GM18499 (cell line): ENCODE data around the gene WDR20.
"Not testable (repeated sequence)": the region's sequence is repeated elsewhere in the genome, so short reads cannot be mapped to it uniquely, and the experiment has no call there.

Experiments used
- ATAC-seq: cut with Tn5 transposase; IDR thresholded peaks from one replicate; pipeline ENCODE4 v1.9.1; 2021; ENCODE audit warnings: moderate number of reproducible peaks; ENCODE audit not compliant: insufficient read depth, unreplicated experiment

WDR20 gene

DNA sequence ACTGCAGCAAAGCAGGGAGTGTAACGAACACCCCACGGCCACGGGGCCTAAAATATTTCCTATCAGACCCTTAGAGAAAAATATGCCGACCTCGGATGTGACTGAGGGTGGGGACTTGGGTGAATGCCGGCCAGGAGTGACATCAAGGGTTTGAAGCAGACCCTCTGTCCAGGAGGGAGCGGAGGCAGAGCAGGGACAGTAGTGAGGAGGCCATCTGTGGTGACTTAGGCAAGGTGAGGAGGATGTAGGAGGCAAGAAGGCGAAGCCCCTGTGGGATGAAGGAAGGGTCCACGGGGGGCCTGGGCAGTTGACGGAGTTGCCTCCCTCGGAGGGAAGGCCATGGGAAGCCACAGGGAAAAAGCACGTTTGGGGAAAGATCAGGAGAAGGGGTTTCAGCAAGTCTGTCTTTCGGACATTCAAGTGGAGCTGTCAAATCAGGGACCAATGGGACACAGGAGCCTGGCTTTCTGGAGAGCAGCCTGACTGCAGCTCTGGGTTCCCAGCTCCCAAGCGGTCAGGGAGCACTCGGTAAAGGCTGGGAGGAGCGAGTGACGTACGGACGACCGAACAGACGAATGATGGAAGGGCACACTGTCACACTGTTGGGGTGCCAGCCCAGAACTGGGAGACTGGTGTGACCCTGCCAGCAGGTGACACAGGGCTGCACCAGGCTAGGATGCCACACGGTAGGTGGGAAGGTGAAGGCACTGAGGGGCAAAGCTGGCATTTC, 90.9 kb downstream of the WDR20 start:
- no peak for ATAC-seq

DNA sequence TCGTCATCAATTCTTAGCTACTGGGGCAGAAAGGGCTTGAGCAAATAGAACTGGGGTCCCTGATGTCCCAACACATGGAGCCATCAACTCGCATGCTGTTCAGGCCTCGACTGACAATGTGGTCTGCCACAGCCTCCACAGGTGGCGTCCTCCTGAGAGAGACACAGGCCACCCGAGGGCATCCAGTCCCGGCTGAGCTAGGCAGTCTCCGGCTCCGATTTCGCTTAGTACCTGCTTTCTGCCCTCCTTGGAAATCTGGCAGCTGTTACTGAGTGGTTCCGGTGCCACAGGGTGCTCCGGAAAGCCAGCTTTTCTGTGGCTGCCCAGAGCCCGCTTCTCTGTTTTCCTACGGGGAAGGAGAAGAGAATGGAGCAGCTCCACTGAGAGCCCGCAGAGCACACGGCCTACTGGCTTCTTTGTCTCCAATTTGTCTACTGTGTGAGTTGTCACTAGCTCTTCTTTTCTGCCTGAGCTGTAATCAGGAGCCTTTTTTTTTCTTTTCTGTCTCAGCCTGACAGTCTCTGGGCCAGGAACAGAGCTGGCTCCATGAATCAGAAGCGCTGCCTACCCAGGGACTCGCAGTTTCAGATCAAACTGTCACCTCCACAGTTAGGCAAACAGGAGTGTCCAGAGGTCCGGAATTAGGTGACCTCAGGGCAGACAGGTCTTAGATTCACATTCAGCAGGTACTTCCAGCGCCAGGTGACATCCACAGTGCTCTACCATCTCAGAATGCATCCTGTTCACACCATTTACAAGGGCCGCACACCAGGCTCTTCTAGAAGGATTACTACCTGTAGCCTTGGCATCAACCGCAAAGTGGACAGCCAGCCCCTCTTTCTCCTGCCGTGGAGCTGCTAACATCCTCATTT, 92.0 kb downstream of the WDR20 start:
- no peak for ATAC-seq

- ATAC-seq: no peak
Observed at GRCh38 chr14:102232348-102232625, 92.6 kb downstream of the WDR20 start.

DNA sequence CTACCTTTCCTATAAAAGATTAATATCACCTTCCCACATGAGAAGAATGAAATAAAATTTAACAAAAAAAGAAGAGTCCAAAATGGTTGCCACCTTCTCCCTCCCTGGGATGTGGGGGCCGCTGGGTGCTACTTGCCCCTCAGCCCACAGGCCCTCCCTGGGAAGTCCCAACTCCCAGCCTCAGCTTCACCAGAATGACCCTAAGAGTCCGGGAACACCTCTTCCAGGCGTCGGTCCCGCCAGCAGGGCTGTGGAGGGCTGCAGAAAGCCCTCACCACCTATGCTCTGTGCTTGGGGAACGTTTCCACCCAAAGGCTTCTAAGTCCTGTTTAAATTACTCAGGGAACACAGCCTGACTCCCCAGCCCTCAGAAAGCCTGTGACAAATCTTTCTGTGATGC, 93.4 kb downstream of the WDR20 start:
- ATAC-seq: no peak

- ATAC-seq: no peak
Observed at GRCh38 chr14:102234331-102235264, 94.9 kb downstream of the WDR20 start.

DNA sequence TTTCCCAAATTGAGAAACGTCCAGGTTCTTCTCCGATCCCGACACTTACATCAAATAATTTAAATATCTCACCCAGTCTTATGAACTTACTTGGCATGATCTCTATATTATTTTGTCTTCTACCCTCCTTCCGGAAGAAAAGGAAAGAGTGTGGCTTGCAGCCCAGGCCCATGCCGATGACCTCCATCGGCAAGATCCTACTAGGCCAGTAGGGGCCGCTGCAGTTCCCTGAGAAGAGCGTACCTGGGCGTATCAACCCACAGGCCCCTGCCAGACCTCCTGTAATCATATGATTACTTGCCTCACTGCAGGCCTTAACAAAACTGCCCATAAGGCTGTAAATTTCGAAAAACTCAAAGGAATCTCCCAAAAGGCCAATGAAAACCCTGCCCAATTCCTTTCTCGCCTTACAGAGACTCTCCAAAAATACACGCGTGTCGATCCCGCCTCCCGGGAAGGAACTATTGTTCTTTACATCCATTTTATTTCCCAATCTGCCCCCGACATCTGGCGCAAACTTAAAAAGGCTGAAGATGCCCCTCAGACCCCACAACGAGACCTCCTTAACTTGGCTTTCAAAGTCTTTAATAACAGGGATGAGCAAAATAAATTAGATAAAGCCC, 95.7 kb downstream of the WDR20 start:
- no peak for ATAC-seq

- no peak for ATAC-seq
Observed at GRCh38 chr14:102236026-102236425, 96.3 kb downstream of the WDR20 start.

DNA sequence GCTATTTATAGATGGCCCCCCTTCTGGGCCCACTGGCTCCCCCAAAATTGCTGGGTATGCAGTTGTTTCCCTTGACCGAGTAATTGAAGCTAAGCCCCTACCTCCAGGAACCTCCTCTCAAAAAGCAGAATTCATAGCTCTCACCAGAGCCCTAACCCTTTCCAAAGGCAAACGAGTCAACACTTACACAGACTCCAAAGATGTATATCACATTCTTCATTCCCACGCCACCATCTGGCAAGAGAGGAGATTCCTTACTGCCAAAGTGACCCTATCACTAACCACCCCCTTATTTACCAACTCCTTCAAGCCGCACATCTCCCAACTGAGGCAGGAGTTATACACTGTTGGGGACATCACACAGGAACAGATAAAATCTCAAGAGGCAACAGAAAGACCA, 98.4 kb downstream of the WDR20 start:
- ATAC-seq: no peak

GRCh38 chr14:102238766-102239165, 99.1 kb downstream of the WDR20 start:
- no peak for ATAC-seq

DNA sequence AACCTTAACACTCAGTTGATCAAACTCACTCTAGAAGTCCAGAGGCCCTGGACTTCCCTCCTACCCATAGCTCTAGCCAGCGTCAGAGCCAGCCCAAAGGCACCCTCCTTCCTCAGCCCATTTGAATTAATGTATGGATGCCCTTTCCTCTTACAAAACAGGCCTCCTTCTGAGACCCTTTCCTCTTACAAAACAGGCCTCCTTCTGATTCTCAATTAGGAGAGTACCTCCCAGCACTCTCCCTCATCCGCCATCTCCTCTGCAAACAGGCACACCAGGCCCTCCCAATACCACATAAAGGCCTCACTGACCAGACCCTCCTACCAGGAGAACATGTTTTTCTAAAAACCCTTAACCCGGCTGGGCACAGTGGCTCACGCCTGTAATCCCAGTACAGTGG, 99.5 kb downstream of the WDR20 start:
- no peak for ATAC-seq

- ATAC-seq: not testable (repeated sequence)
Observed at GRCh38 chr14:102240481-102240880, 100.8 kb downstream of the WDR20 start.

- no peak for ATAC-seq
Observed at GRCh38 chr14:102241147-102241546, 101.5 kb downstream of the WDR20 start.

GRCh38 chr14:102243795-102244194, 104.1 kb downstream of the WDR20 start:
- not testable (repeated sequence) for ATAC-seq

- ATAC-seq: no peak
Observed at GRCh38 chr14:102246071-102246470, 106.4 kb downstream of the WDR20 start.

DNA sequence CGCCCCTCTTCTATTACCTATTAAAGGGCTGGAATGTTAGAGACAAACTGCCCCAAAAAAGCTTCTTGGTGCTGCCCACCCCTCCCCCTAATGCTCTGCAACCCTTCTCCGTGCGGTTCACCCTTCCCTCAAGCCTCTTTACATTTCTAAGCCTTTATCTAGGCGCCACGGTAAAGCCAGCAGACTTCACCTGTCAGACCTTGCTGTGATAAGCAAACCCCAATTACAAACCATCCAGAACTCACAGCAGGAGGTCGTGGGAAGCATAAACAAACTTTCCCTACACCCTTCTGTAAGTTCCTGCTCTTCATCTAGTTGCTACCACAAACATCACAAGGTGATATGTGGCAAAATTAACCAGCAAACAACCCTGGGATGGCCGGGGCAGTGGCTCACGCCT, 108.4 kb downstream of the WDR20 start:
- ATAC-seq: no peak

DNA sequence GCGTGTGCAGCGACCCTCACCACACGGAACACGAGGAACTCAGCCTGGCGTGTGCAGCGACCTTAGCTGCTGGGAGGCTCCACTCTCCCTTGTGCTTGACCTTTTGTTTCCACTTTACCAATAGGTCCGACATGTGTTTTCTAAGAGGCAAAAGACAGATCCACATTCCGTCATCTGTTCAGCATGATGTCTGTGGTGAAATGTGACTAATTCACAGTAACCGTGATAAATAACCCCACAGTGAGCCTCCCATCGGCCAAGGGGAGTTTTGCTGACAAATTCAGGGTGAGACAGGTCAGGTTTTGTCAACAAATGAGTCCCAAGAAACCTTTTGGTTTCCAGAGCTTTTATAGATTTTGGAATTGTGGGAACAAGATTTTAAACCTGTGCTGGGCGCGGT, 109.3 kb downstream of the WDR20 start:
- ATAC-seq: no peak

DNA sequence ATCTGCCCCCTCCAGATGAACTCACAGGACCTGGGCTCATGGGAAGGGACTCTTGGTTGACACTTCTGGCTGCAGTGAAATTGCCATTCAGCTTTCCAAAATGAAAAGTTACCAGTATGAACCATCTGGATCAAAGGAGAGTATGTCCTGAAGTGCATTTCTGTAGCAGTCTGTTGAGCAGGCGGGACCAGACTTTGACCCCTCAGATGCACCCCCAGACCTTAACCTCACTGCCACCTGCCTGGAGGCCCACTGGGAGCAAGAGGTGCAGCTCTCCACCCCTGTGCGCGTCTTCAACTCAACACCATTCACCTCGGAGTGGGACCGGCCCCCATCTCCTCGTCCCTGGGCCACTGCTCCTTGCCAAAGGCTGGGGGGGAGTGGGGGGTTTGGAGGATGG, 110.3 kb downstream of the WDR20 start:
- no peak for ATAC-seq

- ATAC-seq: no peak
Observed at GRCh38 chr14:102250636-102251035, 110.9 kb downstream of the WDR20 start.

GRCh38 chr14:102251161-102251560, 111.5 kb downstream of the WDR20 start:
- no peak for ATAC-seq
